GM19099 (cell line): ENCODE data around the gene XRRA1.

Experiments
- POLR2A ChIP-seq: IDR thresholded peaks from 3 replicates; pipeline ENCODE4 v1.6.1; 2011; ENCODE audit warnings: low read depth; ENCODE audit not compliant: insufficient read length; ENCODE audit errors: extremely low read depth

XRRA1 gene

GRCh38 chr11:74929431-74930363, 19.2 kb downstream of the XRRA1 start:
- no peak for TF ChIP-seq POLR2A

- TF ChIP-seq POLR2A: no peak
These were observed 21.4 kb downstream of the XRRA1 start for GRCh38 chr11:74927496-74927895.

- no peak for TF ChIP-seq POLR2A
These were observed 22.4 kb downstream of the XRRA1 start for GRCh38 chr11:74926304-74927030.

GRCh38 chr11:74925281-74925680, 23.6 kb downstream of the XRRA1 start:
- no peak for TF ChIP-seq POLR2A

GRCh38 chr11:74923125-74923524, 25.8 kb downstream of the XRRA1 start:
- TF ChIP-seq POLR2A: no peak

GRCh38 chr11:74909812-74910211, 39.1 kb downstream of the XRRA1 start:
- no peak for TF ChIP-seq POLR2A

- TF ChIP-seq POLR2A: no peak
These were observed 39.5 kb downstream of the XRRA1 start for GRCh38 chr11:74909385-74909784.

- TF ChIP-seq POLR2A: no peak
These were observed 43.6 kb downstream of the XRRA1 start for GRCh38 chr11:74905326-74905725.

- no peak for TF ChIP-seq POLR2A
These were observed 46.5 kb downstream of the XRRA1 start for GRCh38 chr11:74902342-74902741.

- TF ChIP-seq POLR2A: no peak
These were observed 52.6 kb downstream of the XRRA1 start for GRCh38 chr11:74896311-74896710.

GRCh38 chr11:74895340-74896116, 53.4 kb downstream of the XRRA1 start:
- no peak for TF ChIP-seq POLR2A

- TF ChIP-seq POLR2A: no peak
These were observed 71.8 kb downstream of the XRRA1 start for GRCh38 chr11:74877132-74877531.

- TF ChIP-seq POLR2A: no peak
These were observed 77.9 kb downstream of the XRRA1 start for GRCh38 chr11:74871037-74871436.

- TF ChIP-seq POLR2A: no peak
These were observed 78.4 kb downstream of the XRRA1 start for GRCh38 chr11:74870485-74870884.

- no peak for TF ChIP-seq POLR2A
These were observed 82.3 kb downstream of the XRRA1 start for GRCh38 chr11:74866557-74866956.
